IPS-11a (cell line): Measurements from ENCODE around the gene ZFP1.

Experiments used
- H3K4me3 ChIP-seq: one replicate; pipeline ENCODE4 v1.5.1; 2013; ENCODE audit warnings: low read depth, low read length, control low read depth

The ZFP1 gene

GRCh38 chr16:75148311-75149195, at the start of gene ZFP1:
TSS of gene ZFP1 (plus strand) at chr16:75148524. CDS start at chr16:75152952, 4,428 bp downstream.
- H3K4me3 ChIP-seq: peak within 1 kb of the TSS; percentile 88

- no peak overlapping the region for H3K4me3 ChIP-seq
Observed at GRCh38 chr16:75099075-75099667, 49.2 kb upstream of the ZFP1 start.

- H3K4me3 ChIP-seq: no peak overlapping the region
Observed at GRCh38 chr16:75099738-75100602, 48.4 kb upstream of the ZFP1 start.

GRCh38 chr16:75100603-75100990, 47.7 kb upstream of the ZFP1 start:
- no peak overlapping the region for H3K4me3 ChIP-seq

GRCh38 chr16:75101635-75102034, 46.7 kb upstream of the ZFP1 start:
- no peak overlapping the region for H3K4me3 ChIP-seq

GRCh38 chr16:75102595-75102994, 45.7 kb upstream of the ZFP1 start:
- no peak overlapping the region for H3K4me3 ChIP-seq

- H3K4me3 ChIP-seq: no peak overlapping the region
Observed at GRCh38 chr16:75103994-75104393, 44.3 kb upstream of the ZFP1 start.

GRCh38 chr16:75104836-75105235, 43.5 kb upstream of the ZFP1 start:
- no peak overlapping the region for H3K4me3 ChIP-seq

GRCh38 chr16:75105306-75106061, 42.8 kb upstream of the ZFP1 start:
- no peak overlapping the region for H3K4me3 ChIP-seq

- no peak overlapping the region for H3K4me3 ChIP-seq
Observed at GRCh38 chr16:75106351-75107274, 41.7 kb upstream of the ZFP1 start.

- H3K4me3 ChIP-seq: no peak overlapping the region
Observed at GRCh38 chr16:75107505-75107904, 40.8 kb upstream of the ZFP1 start.

- H3K4me3 ChIP-seq: no peak overlapping the region
Observed at GRCh38 chr16:75108792-75109731, 39.3 kb upstream of the ZFP1 start.

GRCh38 chr16:75109732-75110243, 38.5 kb upstream of the ZFP1 start:
- H3K4me3 ChIP-seq: no peak overlapping the region

GRCh38 chr16:75110637-75111513, 37.4 kb upstream of the ZFP1 start:
- H3K4me3 ChIP-seq: no peak overlapping the region

GRCh38 chr16:75111514-75111940, 36.8 kb upstream of the ZFP1 start:
- H3K4me3 ChIP-seq: no peak overlapping the region

GRCh38 chr16:75111961-75112733, 36.2 kb upstream of the ZFP1 start:
- no peak overlapping the region for H3K4me3 ChIP-seq
